SK-N-SH (cell line): Measurements from ENCODE around the gene BRD7.

Source experiments
- GABPA ChIP-seq: IDR thresholded peaks from 2 replicates; pipeline ENCODE4 v1.4.0; 2012; ENCODE audit warnings: low read depth, mild to moderate bottlenecking
- NFIC ChIP-seq: IDR thresholded peaks from 2 replicates; pipeline ENCODE4 v1.4.0; 2012; ENCODE audit warnings: borderline replicate concordance
- SMC3 ChIP-seq: IDR thresholded peaks from 2 replicates; pipeline ENCODE4 v1.6.1; 2012; ENCODE audit warnings: low read depth, low read length, improper control_type of control experiment
- TF ChIP-seq, protein P1 (sequence below): fragments of 200-600 bp; sonication (generic); IDR thresholded peaks from 2 replicates; pipeline ENCODE4 v1.6.1; 2017; ENCODE audit warnings: antibody characterized with exemption, mild to moderate bottlenecking, moderate library complexity

DNA sequence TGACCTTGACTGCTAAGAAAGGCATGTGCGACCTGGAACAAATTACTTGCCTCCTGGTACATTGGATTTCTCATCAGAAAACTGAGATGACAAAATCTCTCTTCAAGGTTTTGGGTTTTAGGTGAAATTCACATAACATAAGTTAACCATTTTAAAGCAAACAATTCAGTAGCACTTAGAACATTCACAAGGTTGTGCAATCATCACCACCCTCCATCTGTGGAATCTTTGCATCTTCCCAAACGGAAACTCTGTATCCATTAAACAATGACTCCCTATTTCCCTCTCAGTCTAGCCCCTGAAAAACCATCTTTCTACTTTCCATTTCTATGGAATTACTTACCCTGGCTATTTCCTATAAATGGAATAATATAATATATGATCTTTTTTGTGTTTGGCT lies 42.2 kb upstream of the BRD7 start:
- TF ChIP-seq, protein P1, sequence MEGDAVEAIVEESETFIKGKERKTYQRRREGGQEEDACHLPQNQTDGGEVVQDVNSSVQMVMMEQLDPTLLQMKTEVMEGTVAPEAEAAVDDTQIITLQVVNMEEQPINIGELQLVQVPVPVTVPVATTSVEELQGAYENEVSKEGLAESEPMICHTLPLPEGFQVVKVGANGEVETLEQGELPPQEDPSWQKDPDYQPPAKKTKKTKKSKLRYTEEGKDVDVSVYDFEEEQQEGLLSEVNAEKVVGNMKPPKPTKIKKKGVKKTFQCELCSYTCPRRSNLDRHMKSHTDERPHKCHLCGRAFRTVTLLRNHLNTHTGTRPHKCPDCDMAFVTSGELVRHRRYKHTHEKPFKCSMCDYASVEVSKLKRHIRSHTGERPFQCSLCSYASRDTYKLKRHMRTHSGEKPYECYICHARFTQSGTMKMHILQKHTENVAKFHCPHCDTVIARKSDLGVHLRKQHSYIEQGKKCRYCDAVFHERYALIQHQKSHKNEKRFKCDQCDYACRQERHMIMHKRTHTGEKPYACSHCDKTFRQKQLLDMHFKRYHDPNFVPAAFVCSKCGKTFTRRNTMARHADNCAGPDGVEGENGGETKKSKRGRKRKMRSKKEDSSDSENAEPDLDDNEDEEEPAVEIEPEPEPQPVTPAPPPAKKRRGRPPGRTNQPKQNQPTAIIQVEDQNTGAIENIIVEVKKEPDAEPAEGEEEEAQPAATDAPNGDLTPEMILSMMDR: no peak
- TF ChIP-seq NFIC (no peak), GABPA (no peak), SMC3 (no peak)
